GM12891 (cell line): Measurements from ENCODE around the gene CTNNA2.

Experiments used
- DNase-seq: peaks from one replicate; pipeline ENCODE4 v3.0.0; 2011; ENCODE audit warnings: low spot score; ENCODE audit not compliant: insufficient read length
- FAIRE-seq: peaks from 2 replicates; lab custom pipeline; 2011; peaks lifted over from hg19 to GRCh38; lab: Jason Lieb, UNC
- PAX5 ChIP-seq: IDR thresholded peaks from 2 replicates; pipeline ENCODE4 v1.6.1; 2011; ENCODE audit warnings: low read length, moderate library complexity, mild to moderate bottlenecking; ENCODE audit not compliant: insufficient read depth, severe bottlenecking
- POLR2A ChIP-seq: IDR thresholded peaks from 2 replicates; pipeline ENCODE4 v1.6.1; 2011; ENCODE audit warnings: low read depth, low read length, control low read depth
- POLR2AphosphoS5 ChIP-seq: IDR thresholded peaks from 2 replicates; pipeline ENCODE4 v1.6.1; 2011; ENCODE audit warnings: low read depth, low read length, control low read depth
- POU2F2 ChIP-seq: IDR thresholded peaks from 2 replicates; pipeline ENCODE4 v1.6.1; 2011; ENCODE audit warnings: low read depth, mild to moderate bottlenecking, control low read depth, low read length, moderate library complexity
- SPI1 ChIP-seq: IDR thresholded peaks from 2 replicates; pipeline ENCODE4 v1.6.1; 2011; ENCODE audit warnings: low read depth, low read length, control low read depth
- TAF1 ChIP-seq: IDR thresholded peaks from 2 replicates; pipeline ENCODE4 v1.6.1; 2011; ENCODE audit warnings: low read depth, low read length, control low read depth

The CTNNA2 gene

GRCh38 chr2:79920512-79921076 is 407.7 kb downstream of the CTNNA2 start:
- FAIRE-seq: no peak
- no peak for DNase-seq
- no peak for TF ChIP-seq SPI1
- TF ChIP-seq PAX5: no peak
- TF ChIP-seq POLR2AphosphoS5: no peak

GRCh38 chr2:79929624-79930023 is 416.8 kb downstream of the CTNNA2 start:
- no peak for FAIRE-seq
- TF ChIP-seq POU2F2: no peak
- no peak for TF ChIP-seq SPI1
- no peak for TF ChIP-seq POLR2AphosphoS5
- TF ChIP-seq POLR2A: no peak
- no peak for DNase-seq

GRCh38 chr2:79935046-79935732 is 422.3 kb downstream of the CTNNA2 start:
- FAIRE-seq (no peak), DNase-seq (no peak)
- TF ChIP-seq POLR2A: no peak
- TF ChIP-seq PAX5: no peak

GRCh38 chr2:79935771-79936657 is 423.2 kb downstream of the CTNNA2 start:
- TF ChIP-seq POLR2AphosphoS5 (no peak), SPI1 (no peak), PAX5 (no peak), POLR2A (no peak), POU2F2 (no peak), TAF1 (no peak)
- peak; percentile 47 for FAIRE-seq
- DNase-seq: no peak

- TF ChIP-seq POLR2A: no peak
- TF ChIP-seq TAF1: no peak
- no peak for TF ChIP-seq POLR2AphosphoS5
- no peak for TF ChIP-seq SPI1
- no peak for TF ChIP-seq POU2F2
- TF ChIP-seq PAX5: no peak
- FAIRE-seq: no peak
- DNase-seq: no peak
These were observed 423.9 kb downstream of the CTNNA2 start for GRCh38 chr2:79936715-79937114.

GRCh38 chr2:79938648-79939047 is 425.8 kb downstream of the CTNNA2 start:
- FAIRE-seq: no peak
- no peak for DNase-seq
- TF ChIP-seq POLR2A (no peak), POU2F2 (no peak), PAX5 (no peak), POLR2AphosphoS5 (no peak), TAF1 (no peak), SPI1 (no peak)

- no peak for DNase-seq
- no peak for FAIRE-seq
These were observed 427.5 kb downstream of the CTNNA2 start for GRCh38 chr2:79940364-79940763.

GRCh38 chr2:79941179-79941578 is 428.3 kb downstream of the CTNNA2 start:
- no peak for DNase-seq
- TF ChIP-seq PAX5 (no peak), POU2F2 (no peak), POLR2A (no peak), SPI1 (no peak), POLR2AphosphoS5 (no peak), TAF1 (no peak)
- FAIRE-seq: no peak

More at GRCh38 chr2:79940364-79940763, 427.5 kb downstream of the CTNNA2 start:
- TF ChIP-seq SPI1 (no peak), POLR2A (no peak), TAF1 (no peak), POU2F2 (no peak), PAX5 (no peak), POLR2AphosphoS5 (no peak)

- FAIRE-seq: no peak
- TF ChIP-seq POLR2AphosphoS5 (no peak), TAF1 (no peak), SPI1 (no peak), PAX5 (no peak), POU2F2 (no peak), POLR2A (no peak)
These were observed 431.4 kb downstream of the CTNNA2 start for GRCh38 chr2:79944205-79944604.

More at GRCh38 chr2:79944205-79944604, 431.4 kb downstream of the CTNNA2 start:
- no peak for DNase-seq
